Endothelial cell of umbilical vein (primary cell): ENCODE results near the gene TMEM253. TPM values are rescaled to one million over a fixed set of nuclear protein-coding genes. Genes with fewer than 3 reads are reported as not detected.

Experiments
- BruUV-seq: library from RNA; stranded (reverse); fragments of 400-500 nt; replicated peaks from 2 replicates; lab custom pipeline; 2021; lab: Mats Ljungman, UMichigan
- CTCF ChIA-PET: fragments of 300-600, 350-600 bp; sonication (Branson Sonifier 250); formaldehyde crosslinking; loops from one replicate; lab custom pipeline; 2021; ENCODE audit warnings: antibody characterized with exemption, inconsistent platforms; lab: Charles Lee
- POLR2A ChIA-PET: fragments of 300-600, 350-600 bp; sonication (Branson Sonifier 250); formaldehyde crosslinking; loops from one replicate; lab custom pipeline; 2021; ENCODE audit warnings: antibody characterized with exemption, inconsistent platforms; lab: Charles Lee
- DNase-seq: peaks from one replicate; pipeline ENCODE4 v3.0.0-alpha.2; 2011; ENCODE audit warnings: low read depth, low spot score
- FAIRE-seq: peaks from 2 replicates; lab custom pipeline; 2011; peaks lifted over from hg19 to GRCh38; lab: Jason Lieb, UNC
- H2AFZ ChIP-seq: 2 replicates; pipeline ENCODE4 v1.6.0; 2012; ENCODE audit warnings: low read depth, low read length, control low read depth, inconsistent platforms
- H3K27ac ChIP-seq: 2 replicates; pipeline ENCODE4 v1.5.1; 2011; ENCODE audit warnings: low read depth, mild to moderate bottlenecking, control low read depth, low read length, moderate library complexity; ENCODE audit not compliant: insufficient read depth
- H3K27me3 ChIP-seq, 2 experiments: 2 replicates each; pipeline versions ENCODE4 v1.6.0 to v1.6.1; 2011; ENCODE audit warnings: low read length in 2 of 2, mixed read lengths in 1 of 2; ENCODE audit not compliant: control insufficient read depth in 2 of 2, insufficient read depth in 2 of 2
- H3K36me3 ChIP-seq, 2 experiments: 2 replicates in 1 of 2; 3 replicates in 1 of 2; pipeline ENCODE4 v1.5.1; 2011; ENCODE audit warnings: low read length in 2 of 2, mild to moderate bottlenecking in 1 of 2, moderate library complexity in 1 of 2; ENCODE audit not compliant: control insufficient read depth in 2 of 2, insufficient read depth in 2 of 2; ENCODE audit errors: extremely low read depth in 1 of 2
- H3K4me1 ChIP-seq: 3 replicates; pipeline ENCODE4 v1.5.1; 2011; ENCODE audit warnings: mild to moderate bottlenecking, low read length; ENCODE audit not compliant: control insufficient read depth, insufficient read depth; ENCODE audit errors: extremely low read depth
- H3K4me2 ChIP-seq: 2 replicates; pipeline ENCODE4 v1.6.1; 2011; ENCODE audit warnings: low read length, control low read depth, mixed read lengths; ENCODE audit not compliant: insufficient read depth
- H3K4me3 ChIP-seq, 3 experiments: fragments of 200-600 bp in 1 of 3; sonication (generic), shearing (Covaris generic) in 1 of 3; replicated peaks in 1 of 3; 2 replicates each; pipeline ENCODE4 v1.5.1; 2011 to 2016; ENCODE audit warnings: control low read depth in 3 of 3, low read length in 3 of 3, mild to moderate bottlenecking in 2 of 3, inconsistent platforms in 1 of 3, low read depth in 1 of 3, moderate library complexity in 1 of 3; ENCODE audit not compliant: insufficient read depth in 1 of 3
- H3K79me2 ChIP-seq: 2 replicates; pipeline ENCODE4 v1.6.0; 2012; ENCODE audit warnings: low read length, inconsistent platforms; ENCODE audit not compliant: control insufficient read depth, insufficient read depth
- H3K9ac ChIP-seq: replicated peaks from 2 replicates; pipeline ENCODE3; 2011; ENCODE audit warnings: low read length, control low read depth; ENCODE audit not compliant: insufficient read depth; ENCODE audit errors: extremely low read depth
- H3K9me1 ChIP-seq: replicated peaks from 3 replicates; pipeline ENCODE4 v1.6.0; 2011; ENCODE audit warnings: mild to moderate bottlenecking, low read length; ENCODE audit not compliant: control insufficient read depth, insufficient read depth; ENCODE audit errors: extremely low read depth
- H3K9me3 ChIP-seq: replicated peaks from 2 replicates; pipeline ENCODE4 v1.5.1; 2012; ENCODE audit warnings: low read length, inconsistent platforms; ENCODE audit not compliant: control insufficient read depth, insufficient read depth
- H4K20me1 ChIP-seq: replicated peaks from 2 replicates; pipeline ENCODE3; 2011; ENCODE audit warnings: mild to moderate bottlenecking, low read length; ENCODE audit not compliant: control insufficient read depth, insufficient read depth; ENCODE audit errors: extremely low read depth
- EZH2 ChIP-seq: IDR thresholded peaks from 2 replicates; pipeline ENCODE4 v1.6.1; 2012; ENCODE audit warnings: borderline replicate concordance, low read depth, mild to moderate bottlenecking, moderate library complexity, low read length, inconsistent platforms; ENCODE audit not compliant: severe bottlenecking
- FOS ChIP-seq: IDR thresholded peaks from 2 replicates; pipeline ENCODE4 v1.6.1; 2011; ENCODE audit warnings: mild to moderate bottlenecking, low read length, moderate library complexity, borderline replicate concordance; ENCODE audit not compliant: insufficient read depth
- GATA2 ChIP-seq: IDR thresholded peaks from 2 replicates; pipeline ENCODE4 v1.7.0; 2011; ENCODE audit warnings: low read depth, mild to moderate bottlenecking, moderate library complexity, mixed read lengths, low read length; ENCODE audit not compliant: insufficient read length, insufficient read depth
- JUN ChIP-seq: IDR thresholded peaks from 2 replicates; pipeline ENCODE4 v1.6.1; 2011; ENCODE audit warnings: borderline replicate concordance, low read depth; ENCODE audit not compliant: insufficient read length, insufficient read depth
- MYC ChIP-seq: IDR thresholded peaks from one replicate; pipeline ENCODE4 v1.6.1; 2011; ENCODE audit warnings: mild to moderate bottlenecking, low read depth, low read length
- POLR2A ChIP-seq: IDR thresholded peaks from 2 replicates; pipeline ENCODE4 v1.6.1; 2012; ENCODE audit warnings: low read depth, mild to moderate bottlenecking, control low read depth, low read length
- POLR2AphosphoS5 ChIP-seq: IDR thresholded peaks from 2 replicates; pipeline ENCODE4 v1.6.1; 2012; ENCODE audit warnings: low read depth, mild to moderate bottlenecking, control low read depth, low read length, moderate library complexity; ENCODE audit not compliant: insufficient read depth
- dilution Hi-C: fragments of 300-500 bp; cut with MboI; formaldehyde crosslinking; loops from one replicate; pipeline ENCODE4 v1.15.0; 2019; ENCODE audit warnings: low sequenced_read_pairs; ENCODE audit not compliant: extremely low pct_ligation_motif_present
- intact Hi-C: fragments of 100-400 bp; cut with micrococcal nuclease; formaldehyde crosslinking; loops from one replicate; pipeline ENCODE4 v1.10.0; 2022
- polyA plus RNA-seq, 4 experiments: library from polyadenylated mRNA; depleted of rRNA in 3 of 4; stranded (reverse) in 3 of 4; unstranded in 1 of 4; fragments of >200 nt; gene quantifications; 2 replicates each; pipeline versions ENCODE4 v1.2.1 to v1.2.3, GENCODE V29; 2011 to 2012; ENCODE audit warnings: missing spikeins in 1 of 4
- total RNA-seq: library from RNA; stranded (reverse); gene quantifications from 2 replicates; pipeline ENCODE4 v1.2.3, GENCODE V29; 2021
- TF ChIP-seq, protein P1 (sequence below): IDR thresholded peaks from 2 replicates; pipeline ENCODE4 v1.6.1; 2011; ENCODE audit not compliant: insufficient read depth, insufficient read length
- TF ChIP-seq, protein P2 (sequence below), 2 donors: IDR thresholded peaks; 1 replicate in 1 of 2; 2 replicates in 1 of 2; pipeline ENCODE4 v1.5.1; 2011; ENCODE audit warnings: low read length in 2 of 2, mild to moderate bottlenecking in 2 of 2, moderate library complexity in 2 of 2, control low read depth in 1 of 2, inconsistent platforms in 1 of 2, low read depth in 1 of 2; ENCODE audit not compliant: insufficient read depth in 1 of 2; ENCODE audit errors: extremely low read depth in 1 of 2

TMEM253 gene
- total and polyA plus RNA-seq, 2 donors (not counting 3 experiments of a cell fraction or from before 2014, with no cell fraction given), result 0.25 TPM; not detected in 1

DNA sequence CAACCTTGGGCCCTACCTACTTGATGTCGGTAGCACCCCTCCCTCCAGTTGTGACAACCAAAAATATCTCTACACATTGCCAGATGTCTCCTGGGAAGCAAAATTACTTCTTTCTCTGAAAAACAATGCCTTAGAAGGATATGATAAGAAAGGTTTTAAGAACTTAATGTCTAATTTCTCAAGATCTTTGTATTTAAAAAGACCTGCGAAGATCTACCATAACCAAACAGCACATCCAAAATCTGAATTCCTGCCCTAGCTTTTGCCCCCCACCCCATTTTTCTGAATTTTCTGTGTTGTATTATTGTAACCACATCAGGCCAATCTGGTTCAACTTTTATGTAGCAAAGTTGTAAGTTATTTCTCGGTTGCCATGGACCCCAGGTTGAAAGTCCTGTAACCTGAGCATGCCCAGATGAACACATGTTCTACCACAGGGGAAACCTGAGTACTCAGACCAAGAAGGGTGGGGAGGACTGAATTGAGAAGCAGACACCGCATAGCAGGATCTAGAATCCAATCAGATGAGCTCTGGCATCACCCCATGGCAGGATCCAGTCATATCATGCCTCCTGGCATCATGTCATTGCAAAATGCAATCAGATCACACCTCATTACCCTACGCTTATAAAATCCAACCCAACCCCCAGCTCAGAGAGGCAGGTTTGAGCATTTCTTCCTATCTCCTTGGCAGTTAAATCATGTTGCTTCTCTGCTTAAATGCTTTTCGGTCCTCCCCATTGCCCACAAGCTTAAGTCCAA is 8.7 kb downstream of the TMEM253 start:
- no TSS peak for BruUV-seq
- Histone ChIP-seq H3K4me1 (peaks cover 8% of the 10 kb centered on the region), H3K79me2 (no peaks in the 10 kb centered on the region), H3K9ac (no peak overlapping the region), H2AFZ (no peak overlapping the region), H3K9me1 (no peaks in the 10 kb centered on the region), H3K36me3 (no peaks in the 10 kb centered on the region), H4K20me1 (no peaks in the 10 kb centered on the region), H3K27me3 (peaks cover 2 to 3% of the 10 kb centered on the region in 2 experiments), H3K4me3 (no peak overlapping the region), H3K4me2 (no peak overlapping the region), H3K27ac (no peak overlapping the region), H3K9me3 (no peaks in the 10 kb centered on the region)
- TF ChIP-seq GATA2 (no peak), POLR2A (no peak), EZH2 (no peak), POLR2AphosphoS5 (no peak), MYC (no peak), JUN (no peak)
- TF ChIP-seq, protein P1, sequence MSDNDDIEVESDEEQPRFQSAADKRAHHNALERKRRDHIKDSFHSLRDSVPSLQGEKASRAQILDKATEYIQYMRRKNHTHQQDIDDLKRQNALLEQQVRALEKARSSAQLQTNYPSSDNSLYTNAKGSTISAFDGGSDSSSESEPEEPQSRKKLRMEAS, result no peak
- ChIA-PET POLR2A (no interaction called here), CTCF (interaction anchor here (0.7 to 10.4 kb wide), 7 partner anchors 13 to 94 kb away, joined by 3 to 310 read pairs (median 3); no protein-coding TSS in a partner anchor)
- intact Hi-C loops (no loop called here), dilution Hi-C loops (no loop called here)
- DNase-seq (no peak), FAIRE-seq (no peak)

DNA sequence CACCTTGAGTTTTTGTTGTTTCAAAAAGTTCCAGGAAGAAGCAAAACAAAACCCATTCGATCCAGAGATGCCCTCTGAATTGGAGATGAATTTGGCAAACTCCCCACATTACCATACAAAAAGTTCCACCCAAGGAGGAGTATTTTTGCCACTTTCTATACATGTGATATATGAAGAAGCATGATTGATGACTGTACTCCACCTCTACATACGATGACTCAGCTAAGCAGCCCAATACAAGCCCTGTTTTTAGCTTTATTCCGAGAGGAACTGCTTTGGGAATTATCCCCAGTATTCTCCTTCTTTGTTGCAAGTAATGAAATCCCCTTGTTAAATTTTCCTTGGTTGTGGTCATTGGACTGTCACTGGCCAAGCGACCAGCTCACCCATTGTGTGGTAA is 11.4 kb downstream of the TMEM253 start:
- Histone ChIP-seq H3K4me2 (no peak overlapping the region), H3K27ac (no peak overlapping the region), H3K9me3 (no peaks in the 10 kb centered on the region), H3K9me1 (no peaks in the 10 kb centered on the region), H3K9ac (no peak overlapping the region), H2AFZ (no peak overlapping the region), H3K79me2 (no peaks in the 10 kb centered on the region), H3K4me1 (no peaks in the 10 kb centered on the region), H3K4me3 (no peak overlapping the region), H3K27me3 (peaks cover 2 to 3% of the 10 kb centered on the region in 2 experiments), H3K36me3 (no peaks in the 10 kb centered on the region), H4K20me1 (no peaks in the 10 kb centered on the region)
- FAIRE-seq (no peak), DNase-seq (no peak)
- BruUV-seq, result no TSS peak
- POLR2A ChIA-PET, result no interaction called here
- TF ChIP-seq, protein P2, sequence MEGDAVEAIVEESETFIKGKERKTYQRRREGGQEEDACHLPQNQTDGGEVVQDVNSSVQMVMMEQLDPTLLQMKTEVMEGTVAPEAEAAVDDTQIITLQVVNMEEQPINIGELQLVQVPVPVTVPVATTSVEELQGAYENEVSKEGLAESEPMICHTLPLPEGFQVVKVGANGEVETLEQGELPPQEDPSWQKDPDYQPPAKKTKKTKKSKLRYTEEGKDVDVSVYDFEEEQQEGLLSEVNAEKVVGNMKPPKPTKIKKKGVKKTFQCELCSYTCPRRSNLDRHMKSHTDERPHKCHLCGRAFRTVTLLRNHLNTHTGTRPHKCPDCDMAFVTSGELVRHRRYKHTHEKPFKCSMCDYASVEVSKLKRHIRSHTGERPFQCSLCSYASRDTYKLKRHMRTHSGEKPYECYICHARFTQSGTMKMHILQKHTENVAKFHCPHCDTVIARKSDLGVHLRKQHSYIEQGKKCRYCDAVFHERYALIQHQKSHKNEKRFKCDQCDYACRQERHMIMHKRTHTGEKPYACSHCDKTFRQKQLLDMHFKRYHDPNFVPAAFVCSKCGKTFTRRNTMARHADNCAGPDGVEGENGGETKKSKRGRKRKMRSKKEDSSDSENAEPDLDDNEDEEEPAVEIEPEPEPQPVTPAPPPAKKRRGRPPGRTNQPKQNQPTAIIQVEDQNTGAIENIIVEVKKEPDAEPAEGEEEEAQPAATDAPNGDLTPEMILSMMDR (IDR thresholded peaks at IDR 0.05; ENCODE audit: extremely low read depth in 1 of 2, insufficient read depth in 1 of 2, low read depth in 1 of 2, low read length in 2 of 2), result no peak
- TF ChIP-seq MYC, result no peak
- TF ChIP-seq POLR2A, result no peak
- no peak for TF ChIP-seq FOS
- CTCF ChIA-PET, result interaction anchor here (1.6 kb wide), 1 partner anchor 97 kb away, joined by 5 read pairs; no protein-coding TSS in a partner anchor
- intact Hi-C loops (no loop called here), dilution Hi-C loops (no loop called here)
